Central memory CD8-positive, alpha-beta T cell (primary cell): ENCODE results near the gene NOS1AP.
"Not testable (repeated sequence)": the region's sequence is repeated elsewhere in the genome, so short reads cannot be mapped to it uniquely, and the experiment has no call there.

Source experiments
- ATAC-seq: fragments of 150-1000 bp; cut with Tn5 transposase; replicated peaks from 2 replicates; pipeline ENCODE4 v1.10.0; 2022; ENCODE audit warnings: mild to moderate bottlenecking, moderate FRiP score, moderate number of reproducible peaks; ENCODE audit not compliant: poor library complexity, severe bottlenecking; ENCODE audit errors: extremely low read depth
- DNase-seq, 2 donors: peaks; one replicate each; pipeline ENCODE4 v3.0.0; 2021; ENCODE audit warnings: low spot score in 2 of 2
- H3K27ac Mint-ChIP-seq: one replicate; pipeline ENCODE4 v1.8.0; 2022; ENCODE audit warnings: low read depth, mild to moderate bottlenecking, moderate library complexity, mixed read lengths
- H3K27me3 Mint-ChIP-seq: one replicate; pipeline ENCODE4 v1.8.0; 2022; ENCODE audit warnings: mixed read lengths
- H3K36me3 Mint-ChIP-seq: one replicate; pipeline ENCODE4 v1.8.0; 2022; ENCODE audit warnings: mild to moderate bottlenecking, moderate library complexity, mixed read lengths; ENCODE audit not compliant: insufficient read depth
- H3K4me1 Mint-ChIP-seq: one replicate; pipeline ENCODE4 v1.8.0; 2022; ENCODE audit warnings: mixed read lengths
- H3K4me3 Mint-ChIP-seq: one replicate; pipeline ENCODE4 v1.8.0; 2022; ENCODE audit warnings: mild to moderate bottlenecking, moderate library complexity, mixed read lengths
- H3K9me3 Mint-ChIP-seq: one replicate; pipeline ENCODE4 v1.8.0; 2022; ENCODE audit warnings: mixed read lengths

The NOS1AP gene

DNA sequence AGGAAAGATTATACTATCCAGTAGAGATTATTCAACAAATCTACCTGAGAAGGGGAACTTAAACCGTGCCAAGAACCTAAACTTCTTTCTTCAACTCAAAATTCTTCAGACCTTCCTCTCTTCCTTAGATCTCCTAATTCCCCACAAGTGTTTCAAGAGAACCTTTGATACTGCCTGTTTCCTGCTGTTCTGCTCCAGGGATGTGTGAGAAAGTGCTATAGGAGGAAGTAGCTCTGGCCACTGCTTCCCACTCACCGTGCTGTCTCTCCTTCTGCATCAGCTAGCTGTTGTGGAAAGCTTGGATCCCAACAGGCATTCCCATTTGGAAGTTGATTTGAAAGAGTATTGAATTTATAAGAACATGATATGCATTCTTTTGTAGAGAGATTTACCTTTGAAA lies 4.5 kb upstream of the NOS1AP start:
- ATAC-seq, result no peak
- Mint-ChIP-seq H3K9me3 (no peaks in the 10 kb centered on the region), H3K4me3 (no peak overlapping the region), H3K36me3 (peaks cover 1% of the 10 kb centered on the region), H3K27me3 (peaks cover 68% of the 10 kb centered on the region), H3K27ac (no peak overlapping the region), H3K4me1 (peaks cover 1% of the 10 kb centered on the region)
- DNase-seq, result no peak

DNA sequence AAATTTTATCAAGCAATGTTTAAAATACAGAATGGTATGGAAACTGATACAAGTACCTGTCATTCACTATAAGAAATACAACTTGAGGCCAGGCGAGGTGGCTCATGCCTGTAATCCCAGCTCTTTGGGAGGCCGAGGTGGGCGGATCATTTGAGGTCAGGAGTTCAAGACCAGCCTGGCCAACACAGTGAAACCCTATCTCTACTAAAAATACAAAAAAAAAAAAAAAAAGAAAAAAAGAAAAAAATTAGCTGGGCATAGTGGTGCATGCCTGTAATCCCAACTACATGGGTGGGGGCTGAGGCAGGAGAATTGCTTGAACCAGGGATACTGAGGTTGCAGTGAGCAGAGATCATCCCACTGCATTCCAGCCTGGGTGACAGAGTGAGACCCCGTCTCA lies 2.7 kb upstream of the NOS1AP start:
- not testable (repeated sequence) for H3K9me3 Mint-ChIP-seq, ATAC-seq, H3K27ac Mint-ChIP-seq, H3K36me3 Mint-ChIP-seq, DNase-seq, H3K4me3 Mint-ChIP-seq, H3K4me1 Mint-ChIP-seq
- H3K27me3 Mint-ChIP-seq, result peaks cover 81% of the 10 kb centered on the region

DNA sequence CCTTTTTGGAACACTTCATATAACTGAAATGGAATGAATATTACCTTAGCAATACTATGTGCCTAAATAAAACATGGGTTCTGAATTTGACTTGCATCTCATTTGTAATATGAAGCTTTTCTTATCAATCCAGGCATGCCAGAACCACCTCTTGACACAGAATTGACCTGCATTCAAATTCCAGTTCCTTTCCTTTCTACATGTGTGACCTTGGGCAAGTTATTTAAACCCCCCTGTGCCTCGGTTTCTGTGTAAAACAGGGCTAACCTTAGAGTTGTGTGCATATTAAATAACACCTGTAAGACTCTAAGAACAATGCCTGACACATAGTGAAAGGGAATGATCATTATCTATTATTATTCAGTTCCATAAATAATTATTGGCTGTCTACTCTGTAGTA lies 2.0 kb upstream of the NOS1AP start:
- Mint-ChIP-seq H3K4me3 (no peak overlapping the region), H3K36me3 (no peaks in the 10 kb centered on the region), H3K27ac (no peak overlapping the region), H3K4me1 (peaks cover 4% of the 10 kb centered on the region), H3K9me3 (no peaks in the 10 kb centered on the region), H3K27me3 (peaks cover 81% of the 10 kb centered on the region)
- no peak for ATAC-seq
- no peak for DNase-seq

DNA sequence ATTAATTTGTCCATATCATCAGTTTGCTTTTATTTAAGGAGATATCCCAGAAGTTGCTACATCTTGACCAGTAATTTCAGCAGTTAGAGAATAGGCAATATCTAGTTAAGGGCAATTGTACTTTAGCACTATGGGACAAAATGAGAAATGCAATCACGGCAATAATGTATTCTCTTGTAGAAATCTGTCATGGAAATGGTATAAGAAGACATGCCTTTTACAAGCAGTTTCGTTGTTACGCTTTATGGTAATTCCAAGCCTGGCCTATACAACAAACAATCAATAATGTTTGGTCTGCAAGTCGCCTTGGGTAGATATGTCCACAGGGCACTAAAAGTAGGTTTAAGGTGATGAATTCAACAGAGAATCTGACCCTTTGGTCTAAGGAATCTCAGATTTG lies 1.2 kb upstream of the NOS1AP start:
- DNase-seq, result no peak
- Mint-ChIP-seq H3K27ac (no peak overlapping the region), H3K4me3 (peak overlapping the region; percentile 54), H3K36me3 (no peaks in the 10 kb centered on the region), H3K9me3 (no peaks in the 10 kb centered on the region), H3K4me1 (peaks cover 4% of the 10 kb centered on the region), H3K27me3 (peaks cover 77% of the 10 kb centered on the region)
- no peak for ATAC-seq

DNA sequence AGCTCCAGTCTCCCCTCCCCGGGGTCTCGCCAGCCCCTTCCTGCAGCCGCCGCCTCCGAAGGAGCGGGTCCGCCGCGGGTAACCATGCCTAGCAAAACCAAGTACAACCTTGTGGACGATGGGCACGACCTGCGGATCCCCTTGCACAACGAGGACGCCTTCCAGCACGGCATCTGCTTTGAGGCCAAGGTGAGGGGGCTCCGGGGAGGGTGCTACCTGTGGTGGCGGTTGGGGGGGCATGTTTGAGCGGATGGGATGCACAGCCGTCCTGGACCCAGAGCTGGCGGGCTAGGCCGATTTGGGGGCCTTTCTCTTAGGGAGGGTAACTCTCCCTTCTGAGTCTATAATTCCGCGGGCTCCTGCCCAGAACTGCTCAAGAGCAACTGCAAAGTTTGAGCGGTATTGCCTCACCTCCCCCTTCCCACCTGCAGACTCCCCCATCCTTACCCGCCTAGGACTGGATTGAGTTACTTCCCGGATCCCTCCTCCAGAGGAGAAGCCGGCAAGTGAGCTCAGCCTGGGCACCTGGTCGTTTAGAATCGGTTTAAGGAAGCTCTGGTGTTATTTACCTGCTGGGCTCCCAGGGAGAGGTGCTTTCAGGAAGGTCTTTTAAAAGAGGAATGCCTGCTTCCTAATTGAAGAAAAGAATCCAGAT lies 730 bp downstream of the NOS1AP start:
- Mint-ChIP-seq H3K36me3 (no peaks in the 10 kb centered on the region), H3K27ac (no peak overlapping the region)
- DNase-seq, result no peak

DNA sequence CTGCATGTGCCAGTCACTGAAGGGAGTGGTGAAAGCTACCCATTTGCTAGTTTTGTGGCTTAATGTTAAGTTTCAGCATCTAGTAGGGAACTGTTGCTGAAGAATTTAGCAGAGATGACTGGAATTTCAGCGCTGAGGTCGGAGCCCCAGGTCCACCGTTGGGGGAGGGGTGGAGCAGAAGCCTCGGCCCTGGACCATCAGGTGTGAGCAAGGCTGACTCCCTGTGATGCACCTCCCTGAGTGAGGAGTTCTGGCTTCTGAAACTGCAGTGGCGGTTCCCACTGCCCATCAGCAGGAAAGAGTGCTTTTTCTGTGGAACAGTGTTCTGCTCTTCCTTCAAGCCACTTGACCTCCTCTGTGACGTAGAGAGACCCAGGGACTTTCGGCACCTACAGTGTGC lies 1.3 kb downstream of the NOS1AP start:
- no peak overlapping the region for H3K27ac Mint-ChIP-seq
- DNase-seq (no peak), ATAC-seq (no peak)
- H3K4me1 Mint-ChIP-seq, result peaks cover 4% of the 10 kb centered on the region
- peaks cover 73% of the 10 kb centered on the region for H3K27me3 Mint-ChIP-seq
- H3K4me3 Mint-ChIP-seq, result peak overlapping the region; percentile 23
- H3K9me3 Mint-ChIP-seq, result no peaks in the 10 kb centered on the region
- no peaks in the 10 kb centered on the region for H3K36me3 Mint-ChIP-seq

More for the DNA sequence above, 730 bp downstream of the NOS1AP start:
- Mint-ChIP-seq H3K4me1 (peaks cover 4% of the 10 kb centered on the region), H3K4me3 (peak overlapping the region; percentile 81), H3K27me3 (peaks cover 73% of the 10 kb centered on the region), H3K9me3 (no peaks in the 10 kb centered on the region)
- no peak for ATAC-seq

DNA sequence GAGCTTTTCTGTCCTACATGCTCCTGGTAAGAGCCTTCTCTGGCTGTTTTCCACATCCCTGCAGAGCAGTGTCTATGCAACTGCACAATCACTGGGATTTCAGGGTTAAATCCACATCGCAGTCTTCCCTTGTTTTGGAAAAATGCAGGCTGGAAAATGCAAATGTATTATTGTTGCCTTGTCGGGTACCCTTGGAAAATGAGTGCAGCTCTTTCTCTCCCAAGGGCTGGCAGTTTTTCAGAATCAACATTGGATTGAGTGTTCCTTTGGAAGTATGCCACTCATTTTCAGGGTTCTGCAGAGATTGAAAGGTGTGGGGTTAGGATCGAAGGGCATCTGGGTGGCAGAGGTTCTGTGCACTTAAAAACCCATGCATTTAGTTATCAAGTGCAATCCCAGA lies 3.2 kb downstream of the NOS1AP start:
- peaks cover 84% of the 10 kb centered on the region for H3K27me3 Mint-ChIP-seq
- no peak for ATAC-seq

DNA sequence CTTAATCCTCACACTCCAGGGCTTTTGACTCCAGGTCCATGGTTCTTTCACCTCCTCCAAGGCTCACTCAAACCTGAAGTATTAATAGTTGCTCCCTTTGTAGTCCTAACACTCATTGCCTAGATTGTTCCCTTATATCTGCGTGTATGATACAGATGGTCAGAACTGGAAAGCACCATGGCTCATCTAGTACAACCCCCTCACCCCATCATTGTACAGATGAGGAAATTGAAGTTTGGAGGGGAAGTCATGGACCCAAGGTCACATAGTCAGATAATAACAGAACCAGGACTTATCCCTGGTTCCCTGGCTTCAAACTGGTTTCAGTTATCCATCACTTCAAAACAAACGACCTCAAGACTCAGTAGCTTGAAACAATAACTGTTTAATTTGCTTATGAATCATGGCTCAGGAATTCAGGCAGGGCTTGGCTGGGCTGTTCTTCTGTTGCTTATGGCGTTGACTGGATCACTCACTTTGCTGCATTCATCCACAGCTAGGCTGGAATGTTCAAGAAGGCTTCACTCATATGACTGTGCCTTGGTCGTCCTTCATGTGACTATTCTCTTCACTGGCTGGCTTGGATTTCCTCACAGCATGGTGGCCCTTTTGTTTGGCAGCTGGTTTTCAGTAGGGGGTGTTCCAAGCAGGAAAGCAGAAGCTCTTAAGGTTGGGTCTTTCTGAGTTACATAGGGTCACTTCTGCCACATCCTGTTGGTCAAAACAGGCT lies 5.0 kb downstream of the NOS1AP start:
- no peak for ATAC-seq
- H3K27me3 Mint-ChIP-seq, result peaks cover 85% of the 10 kb centered on the region
- peaks cover 4% of the 10 kb centered on the region for H3K4me1 Mint-ChIP-seq
- H3K36me3 Mint-ChIP-seq, result no peaks in the 10 kb centered on the region
- no peak for DNase-seq
- no peak overlapping the region for H3K27ac Mint-ChIP-seq
- H3K9me3 Mint-ChIP-seq, result no peaks in the 10 kb centered on the region
- H3K4me3 Mint-ChIP-seq, result no peak overlapping the region

More for the DNA sequence above, 3.2 kb downstream of the NOS1AP start:
- H3K4me3 Mint-ChIP-seq, result no peak overlapping the region
- H3K9me3 Mint-ChIP-seq, result no peaks in the 10 kb centered on the region
- no peak for DNase-seq
- no peak overlapping the region for H3K27ac Mint-ChIP-seq
- H3K4me1 Mint-ChIP-seq, result peaks cover 4% of the 10 kb centered on the region
- H3K36me3 Mint-ChIP-seq, result no peaks in the 10 kb centered on the region

DNA sequence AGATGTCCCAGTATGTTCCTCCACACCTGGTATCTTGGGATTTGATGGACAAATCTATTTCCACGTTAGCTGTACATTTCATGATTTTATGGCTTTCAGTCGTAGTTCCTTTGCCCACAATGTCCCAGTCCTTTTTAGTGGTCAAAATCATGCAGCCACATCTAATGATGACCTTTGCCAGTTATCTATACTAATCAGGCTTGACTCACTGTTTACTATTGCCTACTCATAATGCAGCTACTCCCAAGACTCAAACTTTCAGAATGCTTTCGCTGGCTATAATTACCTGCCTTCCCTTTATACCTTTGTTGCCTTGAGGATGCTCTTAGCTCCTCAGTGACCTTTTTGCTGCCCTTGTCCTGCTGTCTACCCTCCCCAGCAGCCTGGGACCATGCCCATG lies 6.4 kb downstream of the NOS1AP start:
- Mint-ChIP-seq H3K27ac (no peak overlapping the region), H3K27me3 (peaks cover 75% of the 10 kb centered on the region), H3K4me3 (no peak overlapping the region), H3K36me3 (no peaks in the 10 kb centered on the region), H3K4me1 (no peaks in the 10 kb centered on the region), H3K9me3 (no peaks in the 10 kb centered on the region)
- ATAC-seq (no peak), DNase-seq (no peak)

DNA sequence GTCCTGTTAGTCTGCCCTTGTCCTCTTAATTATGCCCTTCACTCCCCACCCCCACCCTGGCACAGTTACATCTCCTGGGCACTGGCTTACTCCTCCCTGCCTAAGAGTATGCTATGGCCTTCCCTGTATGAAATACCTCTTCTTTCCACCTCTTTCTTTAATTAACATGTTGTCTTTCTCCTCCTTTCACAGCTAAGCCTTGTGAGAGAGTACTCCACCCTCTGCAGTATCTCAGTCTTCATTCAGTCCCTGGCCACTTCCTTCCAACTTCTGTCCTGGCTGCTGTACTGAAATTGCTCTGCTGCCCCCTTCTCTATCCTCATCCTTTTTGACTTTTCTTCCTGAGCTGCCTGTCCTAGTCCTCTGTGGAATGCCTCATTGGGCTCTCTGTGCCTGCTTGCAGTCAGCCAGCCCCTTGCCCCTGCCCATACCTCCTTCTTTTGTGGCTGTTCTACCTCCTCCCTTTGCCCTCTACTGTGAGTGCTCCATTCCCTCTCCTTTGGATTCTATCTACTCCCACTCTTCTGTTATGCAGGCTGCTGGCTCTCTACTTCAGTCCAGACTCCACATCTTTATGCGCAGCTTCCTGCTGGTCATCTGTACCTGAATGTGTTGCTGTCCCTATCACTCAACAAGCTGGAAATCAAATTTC lies 8.3 kb downstream of the NOS1AP start:
- no peak for ATAC-seq
- H3K36me3 Mint-ChIP-seq, result no peaks in the 10 kb centered on the region
- DNase-seq, result no peak
- H3K9me3 Mint-ChIP-seq, result no peaks in the 10 kb centered on the region
- no peaks in the 10 kb centered on the region for H3K4me1 Mint-ChIP-seq
- H3K4me3 Mint-ChIP-seq, result no peak overlapping the region
- peaks cover 64% of the 10 kb centered on the region for H3K27me3 Mint-ChIP-seq
- H3K27ac Mint-ChIP-seq, result no peak overlapping the region

DNA sequence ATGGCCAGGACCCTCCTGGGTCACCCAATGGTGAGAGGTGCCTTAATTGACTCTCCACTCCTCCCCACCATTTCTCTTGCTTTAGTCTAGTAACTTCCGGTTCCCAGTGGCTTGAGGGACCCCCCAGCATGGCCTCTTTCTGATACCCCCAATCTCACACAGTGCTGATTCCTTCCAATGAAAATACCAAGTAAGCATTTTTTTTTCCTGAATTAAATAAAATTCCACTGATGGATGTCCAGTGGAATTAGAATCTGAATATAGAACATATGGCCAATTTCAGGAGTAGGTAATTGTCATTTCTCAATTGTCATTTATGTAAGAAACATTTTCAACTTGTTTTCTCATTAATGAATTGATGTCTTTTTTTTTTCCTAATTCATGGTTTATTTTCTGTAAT lies 9.5 kb downstream of the NOS1AP start:
- peaks cover 63% of the 10 kb centered on the region for H3K27me3 Mint-ChIP-seq
- ATAC-seq, result no peak

DNA sequence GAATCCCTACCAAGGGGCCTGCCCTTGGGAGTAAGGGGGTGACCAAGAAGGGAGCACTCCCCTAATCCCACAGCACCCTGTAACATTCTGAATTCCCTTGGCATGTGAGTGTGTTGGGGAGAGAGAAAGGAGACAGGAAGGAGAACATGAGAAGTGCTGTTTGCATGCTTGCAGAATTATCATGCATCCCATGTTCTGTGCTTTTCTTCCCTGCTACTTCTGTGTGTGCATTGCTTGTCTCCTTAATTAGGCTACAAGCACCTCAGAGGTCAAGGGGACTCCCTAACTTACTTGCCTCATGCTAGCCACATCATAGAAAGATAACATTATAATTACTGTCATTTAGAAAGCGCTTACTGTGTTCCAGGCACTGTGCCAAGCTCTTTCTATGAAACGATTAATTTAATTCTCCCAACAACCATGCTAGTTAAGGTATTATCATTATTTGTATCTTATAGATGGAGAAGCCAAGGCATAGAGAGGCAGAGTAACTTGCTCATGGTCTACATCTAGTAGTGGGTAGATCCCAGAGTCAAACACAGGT lies 11.1 kb downstream of the NOS1AP start:
- H3K27me3 Mint-ChIP-seq, result peaks cover 55% of the 10 kb centered on the region
- H3K36me3 Mint-ChIP-seq, result no peaks in the 10 kb centered on the region
- ATAC-seq (no peak), DNase-seq (no peak)
- no peak overlapping the region for H3K4me3 Mint-ChIP-seq
- H3K4me1 Mint-ChIP-seq, result no peaks in the 10 kb centered on the region
- H3K27ac Mint-ChIP-seq, result no peak overlapping the region
- H3K9me3 Mint-ChIP-seq, result no peaks in the 10 kb centered on the region

More for the DNA sequence above, 9.5 kb downstream of the NOS1AP start:
- Mint-ChIP-seq H3K4me1 (no peaks in the 10 kb centered on the region), H3K9me3 (no peaks in the 10 kb centered on the region), H3K36me3 (no peaks in the 10 kb centered on the region), H3K27ac (no peak overlapping the region), H3K4me3 (no peak overlapping the region)
- DNase-seq, result no peak

DNA sequence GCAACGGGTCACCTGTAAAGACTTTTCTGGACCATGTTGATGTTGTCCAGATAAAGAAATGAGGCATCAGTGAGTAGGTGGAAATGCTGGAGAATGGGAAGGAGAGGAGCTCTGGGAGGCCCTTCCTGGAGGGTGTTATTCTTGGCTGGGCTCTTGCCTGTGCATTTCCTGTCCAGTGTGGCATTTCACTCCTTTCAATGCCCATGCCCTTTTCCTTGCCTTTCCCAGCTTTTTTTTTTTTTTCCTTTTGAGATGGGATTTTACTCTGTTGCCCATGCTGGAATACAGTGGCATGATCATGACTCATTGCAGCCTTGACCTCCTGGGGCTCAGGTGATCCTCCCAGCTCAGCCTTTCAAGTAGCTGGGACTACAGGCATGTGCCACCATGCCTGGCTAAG lies 11.8 kb downstream of the NOS1AP start:
- Mint-ChIP-seq H3K4me1 (no peaks in the 10 kb centered on the region), H3K4me3 (no peak overlapping the region), H3K9me3 (no peaks in the 10 kb centered on the region), H3K36me3 (no peaks in the 10 kb centered on the region), H3K27ac (no peak overlapping the region), H3K27me3 (peaks cover 55% of the 10 kb centered on the region)
- DNase-seq, result no peak
- ATAC-seq, result no peak
